ENCODE data around the gene ANK3.

ANK3 gene

DNA sequence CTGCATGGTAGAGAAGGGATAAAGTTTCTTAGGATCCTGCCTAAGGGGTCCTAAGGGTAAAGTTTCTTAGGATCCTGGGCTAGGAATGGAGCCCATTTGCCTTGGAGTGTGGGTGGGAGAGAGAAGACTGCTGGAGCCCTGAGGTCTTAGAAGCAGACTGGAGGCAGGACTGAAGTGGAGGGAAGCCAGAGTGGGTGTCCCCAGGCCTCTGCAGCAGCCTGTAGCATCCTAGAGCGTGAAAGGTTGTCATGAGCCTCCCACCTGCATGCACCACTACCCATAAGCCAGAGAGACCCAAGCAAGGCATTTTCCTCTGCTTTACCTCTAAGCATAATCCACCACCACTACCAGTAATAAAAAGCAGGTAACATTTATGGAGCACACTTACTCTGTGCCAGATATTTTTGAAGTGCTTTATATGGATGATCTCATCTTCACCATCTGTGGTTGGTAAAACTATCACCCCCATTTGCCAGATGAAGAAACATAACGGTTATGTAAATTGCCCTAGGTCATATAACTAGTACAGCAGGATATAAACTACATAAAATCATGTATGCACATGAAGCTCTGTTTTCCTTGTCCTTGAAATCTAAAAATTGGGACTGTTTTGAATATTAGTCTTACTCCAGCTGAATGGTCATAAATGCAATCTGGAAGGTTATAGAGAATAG, 379.8 kb downstream of the ANK3 start:
- no peak for DNase-seq (ENCODE audit: low spot score)
- CTCF ChIA-PET, result interaction anchor here (1.0 kb wide), 1 partner anchor 103 kb away, joined by 3 read pairs; the partner anchor contains the start of gene CCDC6
- POLR2A ChIA-PET (ENCODE audit: low non-redundant PET), result no interaction called here
- no peak overlapping the region for H3K27ac ChIP-seq
- TF ChIP-seq, protein P1, sequence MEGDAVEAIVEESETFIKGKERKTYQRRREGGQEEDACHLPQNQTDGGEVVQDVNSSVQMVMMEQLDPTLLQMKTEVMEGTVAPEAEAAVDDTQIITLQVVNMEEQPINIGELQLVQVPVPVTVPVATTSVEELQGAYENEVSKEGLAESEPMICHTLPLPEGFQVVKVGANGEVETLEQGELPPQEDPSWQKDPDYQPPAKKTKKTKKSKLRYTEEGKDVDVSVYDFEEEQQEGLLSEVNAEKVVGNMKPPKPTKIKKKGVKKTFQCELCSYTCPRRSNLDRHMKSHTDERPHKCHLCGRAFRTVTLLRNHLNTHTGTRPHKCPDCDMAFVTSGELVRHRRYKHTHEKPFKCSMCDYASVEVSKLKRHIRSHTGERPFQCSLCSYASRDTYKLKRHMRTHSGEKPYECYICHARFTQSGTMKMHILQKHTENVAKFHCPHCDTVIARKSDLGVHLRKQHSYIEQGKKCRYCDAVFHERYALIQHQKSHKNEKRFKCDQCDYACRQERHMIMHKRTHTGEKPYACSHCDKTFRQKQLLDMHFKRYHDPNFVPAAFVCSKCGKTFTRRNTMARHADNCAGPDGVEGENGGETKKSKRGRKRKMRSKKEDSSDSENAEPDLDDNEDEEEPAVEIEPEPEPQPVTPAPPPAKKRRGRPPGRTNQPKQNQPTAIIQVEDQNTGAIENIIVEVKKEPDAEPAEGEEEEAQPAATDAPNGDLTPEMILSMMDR (conservative IDR thresholded peaks at IDR 0.05; ENCODE audit: low read depth), result no peak

DNA sequence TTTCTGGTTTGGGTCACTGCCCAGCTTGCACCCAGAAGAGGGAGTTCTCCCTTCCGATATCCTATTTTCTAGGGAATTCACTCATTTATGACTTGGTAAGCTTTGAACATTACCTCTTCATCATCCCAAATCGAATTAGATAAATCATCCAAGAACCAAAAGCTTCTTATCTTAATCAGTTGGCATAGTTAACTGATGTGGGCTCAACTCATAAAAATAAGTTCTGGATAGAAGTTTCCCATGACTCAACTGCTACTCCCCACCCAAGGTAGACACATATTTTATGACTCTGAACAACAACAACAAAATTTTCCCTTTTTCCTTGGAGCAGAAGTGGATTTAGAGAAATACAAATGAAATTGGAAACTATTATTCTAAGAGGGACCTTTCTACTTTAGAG, 380.4 kb downstream of the ANK3 start:
- no peak for DNase-seq (ENCODE audit: low spot score)
- CTCF ChIA-PET, result no interaction called here
- no peak overlapping the region for H3K27ac ChIP-seq
- POLR2A ChIA-PET (ENCODE audit: low non-redundant PET), result no interaction called here
- TF ChIP-seq, protein P1 (conservative IDR thresholded peaks at IDR 0.05; ENCODE audit: low read depth), result no peak

DNA sequence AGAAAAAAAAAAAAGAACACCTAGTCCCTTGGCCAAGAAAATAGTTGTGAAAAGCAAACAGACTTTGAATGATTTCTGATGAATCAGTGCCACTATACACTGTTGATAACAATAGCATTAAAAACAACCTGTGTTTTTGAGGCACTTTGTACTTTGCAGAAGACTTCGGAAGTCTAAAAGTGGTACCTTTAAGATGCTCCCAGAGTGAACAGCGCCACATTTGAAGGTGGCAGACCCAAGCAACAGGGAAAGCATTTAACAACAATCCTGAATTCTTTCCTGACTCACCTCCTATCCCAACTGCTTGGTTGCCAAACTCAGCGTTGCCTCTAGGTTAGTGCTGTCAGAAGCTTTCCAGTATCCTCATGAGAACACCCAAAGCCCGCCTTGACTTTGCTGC, 380.9 kb downstream of the ANK3 start:
- CTCF ChIA-PET, result no interaction called here
- H3K27ac ChIP-seq, result no peak overlapping the region
- POLR2A ChIA-PET (ENCODE audit: low non-redundant PET), result no interaction called here
- TF ChIP-seq, protein P1 (conservative IDR thresholded peaks at IDR 0.05; ENCODE audit: low read depth), result no peak
- DNase-seq (ENCODE audit: low spot score), result no peak

DNA sequence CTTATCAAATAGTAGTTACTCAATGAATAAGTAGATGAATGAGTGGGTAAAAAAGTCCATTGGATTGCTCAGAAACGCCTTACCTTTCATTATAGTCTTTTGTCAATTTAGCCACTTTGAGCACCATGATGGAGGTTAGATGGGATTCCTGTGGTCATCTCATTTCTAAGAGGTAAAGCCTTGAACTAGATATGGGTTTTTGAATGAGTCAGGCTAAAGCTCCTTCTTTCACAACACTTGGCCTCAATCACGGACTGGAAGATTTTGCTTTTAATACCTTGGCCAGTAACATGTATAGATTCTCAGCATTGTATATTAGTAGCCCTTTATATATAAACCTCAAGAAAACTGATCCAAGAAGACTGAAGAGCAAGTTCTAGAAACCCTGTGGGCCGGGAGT, 383.6 kb downstream of the ANK3 start:
- CTCF ChIA-PET, result no interaction called here
- POLR2A ChIA-PET (ENCODE audit: low non-redundant PET), result no interaction called here
- no peak for DNase-seq (ENCODE audit: low spot score)
- H3K27ac ChIP-seq, result no peak overlapping the region
- TF ChIP-seq, protein P1 (conservative IDR thresholded peaks at IDR 0.05; ENCODE audit: low read depth), result no peak

DNA sequence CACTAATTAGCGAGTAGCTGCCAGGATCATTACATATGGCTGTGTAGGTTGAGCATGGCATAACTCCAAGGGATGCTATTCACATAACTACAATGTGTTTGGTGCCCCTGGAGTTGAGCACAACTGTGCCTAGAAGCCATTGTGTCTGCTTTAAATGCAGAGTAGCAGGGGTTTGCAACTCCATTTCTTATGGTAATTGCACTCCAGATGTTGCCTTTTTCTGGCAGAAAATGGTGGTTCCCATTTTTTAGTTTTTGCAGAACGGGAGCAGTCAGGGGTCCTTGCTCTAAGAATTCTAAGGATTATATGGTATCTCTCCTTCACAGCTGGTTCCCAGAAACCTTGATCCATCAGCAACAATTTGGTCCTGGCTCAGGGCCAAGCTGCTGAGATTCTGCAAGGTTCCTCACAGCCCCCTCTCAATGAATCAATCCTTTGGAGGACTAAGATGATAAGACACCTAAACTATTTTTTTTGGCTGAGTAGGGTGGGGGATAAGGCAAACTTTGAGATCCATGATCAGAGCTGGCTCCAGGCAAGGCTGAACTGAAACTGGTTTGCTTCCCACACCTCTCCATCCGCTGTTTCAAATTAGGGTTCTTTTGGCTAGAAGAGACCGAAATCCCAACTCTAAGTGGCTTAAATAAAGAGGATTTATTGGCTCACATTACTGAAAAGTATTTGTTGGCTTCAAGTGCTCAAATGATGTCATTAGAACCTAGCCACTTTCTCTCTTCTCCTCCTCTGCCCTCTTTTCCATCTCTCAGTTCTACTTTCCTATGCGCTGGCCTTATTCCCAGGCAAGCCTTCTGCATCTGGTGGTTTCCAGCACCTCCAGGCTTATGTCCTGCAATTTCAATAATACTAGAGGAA, 385.8 kb downstream of the ANK3 start:
- CTCF ChIA-PET, result interaction anchor here (0.6 kb wide), 1 partner anchor 643 kb away, joined by 5 read pairs; no protein-coding TSS in a partner anchor
- no peak overlapping the region for H3K27ac ChIP-seq
- POLR2A ChIA-PET (ENCODE audit: low non-redundant PET), result no interaction called here
- no peak for DNase-seq (ENCODE audit: low spot score)
- TF ChIP-seq, protein P1 (conservative IDR thresholded peaks at IDR 0.05; ENCODE audit: low read depth), result no peak

DNA sequence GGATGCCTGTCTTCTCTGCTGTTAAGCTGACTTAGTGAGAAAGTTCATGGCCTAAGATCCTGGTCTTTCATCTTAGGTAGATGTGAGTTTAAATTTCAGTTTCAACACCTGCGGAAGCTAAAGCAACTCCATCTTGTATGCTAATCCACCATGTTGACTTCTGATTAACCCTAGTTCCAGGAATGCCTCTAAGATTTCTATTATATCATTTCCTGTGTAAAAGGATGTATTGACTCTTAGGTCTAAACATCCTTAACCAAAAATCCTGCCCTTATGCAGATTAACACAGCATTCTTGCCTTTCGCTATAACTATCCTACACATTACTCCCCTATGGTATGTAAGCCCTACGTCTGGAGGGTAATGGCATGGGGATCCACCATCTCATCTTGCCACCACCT, 388.9 kb downstream of the ANK3 start:
- ChIA-PET CTCF (interaction anchor here (0.6 kb wide), 1 partner anchor 641 kb away, joined by 3 read pairs; no protein-coding TSS in a partner anchor), POLR2A (ENCODE audit: low non-redundant PET) (no interaction called here)
- TF ChIP-seq, protein P1 (conservative IDR thresholded peaks at IDR 0.05; ENCODE audit: low read depth), result no peak
- no peak overlapping the region for H3K27ac ChIP-seq
- no peak for DNase-seq (ENCODE audit: low spot score)

Measured in RWPE1 (cell line).